ENCODE results near the gene CAGE1.

DNA sequence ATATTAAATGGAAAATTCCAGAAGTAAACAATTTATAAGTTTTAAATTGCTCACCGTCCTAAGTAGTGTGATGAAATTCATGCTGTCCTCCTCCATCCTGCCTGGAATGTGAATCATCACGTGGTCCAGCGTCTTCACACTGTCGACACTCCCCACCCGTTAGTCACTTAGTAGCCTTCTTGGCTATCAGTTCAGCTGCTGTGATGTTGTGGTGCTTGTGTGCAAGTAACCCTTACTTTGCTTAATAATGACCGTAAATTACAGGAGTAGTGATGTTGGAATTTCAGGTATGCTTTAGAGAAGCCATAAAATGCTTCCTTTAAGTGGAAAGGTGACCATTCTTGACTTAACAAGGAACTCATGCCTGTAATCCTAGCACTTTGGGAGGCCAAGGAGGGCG is 25.3 kb upstream of the CAGE1 start:
- TF ChIP-seq, protein P1, sequence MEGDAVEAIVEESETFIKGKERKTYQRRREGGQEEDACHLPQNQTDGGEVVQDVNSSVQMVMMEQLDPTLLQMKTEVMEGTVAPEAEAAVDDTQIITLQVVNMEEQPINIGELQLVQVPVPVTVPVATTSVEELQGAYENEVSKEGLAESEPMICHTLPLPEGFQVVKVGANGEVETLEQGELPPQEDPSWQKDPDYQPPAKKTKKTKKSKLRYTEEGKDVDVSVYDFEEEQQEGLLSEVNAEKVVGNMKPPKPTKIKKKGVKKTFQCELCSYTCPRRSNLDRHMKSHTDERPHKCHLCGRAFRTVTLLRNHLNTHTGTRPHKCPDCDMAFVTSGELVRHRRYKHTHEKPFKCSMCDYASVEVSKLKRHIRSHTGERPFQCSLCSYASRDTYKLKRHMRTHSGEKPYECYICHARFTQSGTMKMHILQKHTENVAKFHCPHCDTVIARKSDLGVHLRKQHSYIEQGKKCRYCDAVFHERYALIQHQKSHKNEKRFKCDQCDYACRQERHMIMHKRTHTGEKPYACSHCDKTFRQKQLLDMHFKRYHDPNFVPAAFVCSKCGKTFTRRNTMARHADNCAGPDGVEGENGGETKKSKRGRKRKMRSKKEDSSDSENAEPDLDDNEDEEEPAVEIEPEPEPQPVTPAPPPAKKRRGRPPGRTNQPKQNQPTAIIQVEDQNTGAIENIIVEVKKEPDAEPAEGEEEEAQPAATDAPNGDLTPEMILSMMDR (IDR thresholded peaks at IDR 0.05; ENCODE audit: low read length): no peak
- no peak for TF ChIP-seq EZH2 (IDR thresholded peaks at IDR 0.05; ENCODE audit: borderline replicate concordance, low read length)

All from OCI-LY1 (cell line).